ENCODE data around the gene SLIT3. TPM values are rescaled to one million over a fixed set of nuclear protein-coding genes. Genes with fewer than 3 reads are reported as not detected.

The SLIT3 gene
- total and polyA plus RNA-seq, 9 of the 15 experiments (the other 6 are each of a cell fraction or from before 2014, with no cell fraction given) = 0.01 to 0.04 TPM; not detected in 7

GRCh38 chr5:168899264-168899663 is 401.7 kb downstream of the SLIT3 start (continued):
- TF ChIP-seq KDM2B (CRISPR knock-in tag; IDR thresholded peaks at IDR 0.05) = no peak
- TF ChIP-seq, protein P1, sequence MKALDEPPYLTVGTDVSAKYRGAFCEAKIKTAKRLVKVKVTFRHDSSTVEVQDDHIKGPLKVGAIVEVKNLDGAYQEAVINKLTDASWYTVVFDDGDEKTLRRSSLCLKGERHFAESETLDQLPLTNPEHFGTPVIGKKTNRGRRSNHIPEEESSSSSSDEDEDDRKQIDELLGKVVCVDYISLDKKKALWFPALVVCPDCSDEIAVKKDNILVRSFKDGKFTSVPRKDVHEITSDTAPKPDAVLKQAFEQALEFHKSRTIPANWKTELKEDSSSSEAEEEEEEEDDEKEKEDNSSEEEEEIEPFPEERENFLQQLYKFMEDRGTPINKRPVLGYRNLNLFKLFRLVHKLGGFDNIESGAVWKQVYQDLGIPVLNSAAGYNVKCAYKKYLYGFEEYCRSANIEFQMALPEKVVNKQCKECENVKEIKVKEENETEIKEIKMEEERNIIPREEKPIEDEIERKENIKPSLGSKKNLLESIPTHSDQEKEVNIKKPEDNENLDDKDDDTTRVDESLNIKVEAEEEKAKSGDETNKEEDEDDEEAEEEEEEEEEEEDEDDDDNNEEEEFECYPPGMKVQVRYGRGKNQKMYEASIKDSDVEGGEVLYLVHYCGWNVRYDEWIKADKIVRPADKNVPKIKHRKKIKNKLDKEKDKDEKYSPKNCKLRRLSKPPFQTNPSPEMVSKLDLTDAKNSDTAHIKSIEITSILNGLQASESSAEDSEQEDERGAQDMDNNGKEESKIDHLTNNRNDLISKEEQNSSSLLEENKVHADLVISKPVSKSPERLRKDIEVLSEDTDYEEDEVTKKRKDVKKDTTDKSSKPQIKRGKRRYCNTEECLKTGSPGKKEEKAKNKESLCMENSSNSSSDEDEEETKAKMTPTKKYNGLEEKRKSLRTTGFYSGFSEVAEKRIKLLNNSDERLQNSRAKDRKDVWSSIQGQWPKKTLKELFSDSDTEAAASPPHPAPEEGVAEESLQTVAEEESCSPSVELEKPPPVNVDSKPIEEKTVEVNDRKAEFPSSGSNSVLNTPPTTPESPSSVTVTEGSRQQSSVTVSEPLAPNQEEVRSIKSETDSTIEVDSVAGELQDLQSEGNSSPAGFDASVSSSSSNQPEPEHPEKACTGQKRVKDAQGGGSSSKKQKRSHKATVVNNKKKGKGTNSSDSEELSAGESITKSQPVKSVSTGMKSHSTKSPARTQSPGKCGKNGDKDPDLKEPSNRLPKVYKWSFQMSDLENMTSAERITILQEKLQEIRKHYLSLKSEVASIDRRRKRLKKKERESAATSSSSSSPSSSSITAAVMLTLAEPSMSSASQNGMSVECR (CRISPR knock-in tag; IDR thresholded peaks at IDR 0.05) = no peak
- TF ChIP-seq ZFP36 (IDR thresholded peaks at IDR 0.05; ENCODE audit: low read depth, low read length, partially characterized antibody) = no peak
- TF ChIP-seq, protein P2, sequence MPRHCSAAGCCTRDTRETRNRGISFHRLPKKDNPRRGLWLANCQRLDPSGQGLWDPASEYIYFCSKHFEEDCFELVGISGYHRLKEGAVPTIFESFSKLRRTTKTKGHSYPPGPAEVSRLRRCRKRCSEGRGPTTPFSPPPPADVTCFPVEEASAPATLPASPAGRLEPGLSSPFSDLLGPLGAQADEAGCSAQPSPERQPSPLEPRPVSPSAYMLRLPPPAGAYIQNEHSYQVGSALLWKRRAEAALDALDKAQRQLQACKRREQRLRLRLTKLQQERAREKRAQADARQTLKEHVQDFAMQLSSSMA (CRISPR knock-in tag; IDR thresholded peaks at IDR 0.05) = no peak
- no peak for TF ChIP-seq ZKSCAN8 (CRISPR knock-in tag; IDR thresholded peaks at IDR 0.05)
- TF ChIP-seq MTA1 (IDR thresholded peaks at IDR 0.05; ENCODE audit: borderline replicate concordance) = no peak
- TF ChIP-seq, protein P3, sequence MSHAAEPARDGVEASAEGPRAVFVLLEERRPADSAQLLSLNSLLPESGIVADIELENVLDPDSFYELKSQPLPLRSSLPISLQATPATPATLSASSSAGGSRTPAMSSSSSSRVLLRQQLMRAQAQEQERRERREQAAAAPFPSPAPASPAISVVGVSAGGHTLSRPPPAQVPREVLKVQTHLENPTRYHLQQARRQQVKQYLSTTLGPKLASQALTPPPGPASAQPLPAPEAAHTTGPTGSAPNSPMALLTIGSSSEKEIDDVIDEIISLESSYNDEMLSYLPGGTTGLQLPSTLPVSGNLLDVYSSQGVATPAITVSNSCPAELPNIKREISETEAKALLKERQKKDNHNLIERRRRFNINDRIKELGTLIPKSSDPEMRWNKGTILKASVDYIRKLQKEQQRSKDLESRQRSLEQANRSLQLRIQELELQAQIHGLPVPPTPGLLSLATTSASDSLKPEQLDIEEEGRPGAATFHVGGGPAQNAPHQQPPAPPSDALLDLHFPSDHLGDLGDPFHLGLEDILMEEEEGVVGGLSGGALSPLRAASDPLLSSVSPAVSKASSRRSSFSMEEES (CRISPR knock-in tag; IDR thresholded peaks at IDR 0.05) = no peak
- no peak for TF ChIP-seq ZNF174 (CRISPR knock-in tag; IDR thresholded peaks at IDR 0.05)
